Raji (cell line): ENCODE data around the gene SNRK.
A peak's percentile ranks its signal among the peaks of the same experiment; 100 is the strongest.

Experiments used
- POLR2A ChIP-seq: IDR thresholded peaks from 2 replicates; pipeline ENCODE4 v1.6.1; 2011; ENCODE audit warnings: low read depth, low read length, control low read depth; ENCODE audit not compliant: insufficient read depth

The SNRK gene

GRCh38 chr3:43286115-43286840 lies at the start of gene SNRK:
SNRK (plus strand) TSS chr3:43286540; CDS start chr3:43303204, 16,664 bp downstream.
- TF ChIP-seq POLR2A = peak; percentile 67; the same call in 1 of the 2 replicates

- TF ChIP-seq POLR2A = no peak
Observed at GRCh38 chr3:43238801-43239200, 47.5 kb upstream of the SNRK start.

- no peak for TF ChIP-seq POLR2A
Observed at GRCh38 chr3:43239755-43240154, 46.6 kb upstream of the SNRK start.

- no peak for TF ChIP-seq POLR2A
Observed at GRCh38 chr3:43243590-43244587, 42.5 kb upstream of the SNRK start.

GRCh38 chr3:43244694-43245093 lies 41.6 kb upstream of the SNRK start:
- no peak for TF ChIP-seq POLR2A

GRCh38 chr3:43246976-43247375 lies 39.4 kb upstream of the SNRK start:
- TF ChIP-seq POLR2A = no peak

GRCh38 chr3:43247561-43248184 lies 38.7 kb upstream of the SNRK start:
- no peak for TF ChIP-seq POLR2A

- TF ChIP-seq POLR2A = no peak
Observed at GRCh38 chr3:43248185-43248583, 38.2 kb upstream of the SNRK start.

GRCh38 chr3:43248973-43249372 lies 37.4 kb upstream of the SNRK start:
- no peak for TF ChIP-seq POLR2A

- TF ChIP-seq POLR2A = no peak
Observed at GRCh38 chr3:43249405-43249804, 36.9 kb upstream of the SNRK start.

GRCh38 chr3:43253294-43253693 lies 33.0 kb upstream of the SNRK start:
- no peak for TF ChIP-seq POLR2A

- no peak for TF ChIP-seq POLR2A
Observed at GRCh38 chr3:43254125-43254524, 32.2 kb upstream of the SNRK start.

- no peak for TF ChIP-seq POLR2A
Observed at GRCh38 chr3:43255662-43256061, 30.7 kb upstream of the SNRK start.

- no peak for TF ChIP-seq POLR2A
Observed at GRCh38 chr3:43256714-43257461, 29.5 kb upstream of the SNRK start.

GRCh38 chr3:43257850-43258249 lies 28.5 kb upstream of the SNRK start:
- TF ChIP-seq POLR2A = no peak
